Measurements from ENCODE around the gene CSRP2.

The CSRP2 gene

DNA sequence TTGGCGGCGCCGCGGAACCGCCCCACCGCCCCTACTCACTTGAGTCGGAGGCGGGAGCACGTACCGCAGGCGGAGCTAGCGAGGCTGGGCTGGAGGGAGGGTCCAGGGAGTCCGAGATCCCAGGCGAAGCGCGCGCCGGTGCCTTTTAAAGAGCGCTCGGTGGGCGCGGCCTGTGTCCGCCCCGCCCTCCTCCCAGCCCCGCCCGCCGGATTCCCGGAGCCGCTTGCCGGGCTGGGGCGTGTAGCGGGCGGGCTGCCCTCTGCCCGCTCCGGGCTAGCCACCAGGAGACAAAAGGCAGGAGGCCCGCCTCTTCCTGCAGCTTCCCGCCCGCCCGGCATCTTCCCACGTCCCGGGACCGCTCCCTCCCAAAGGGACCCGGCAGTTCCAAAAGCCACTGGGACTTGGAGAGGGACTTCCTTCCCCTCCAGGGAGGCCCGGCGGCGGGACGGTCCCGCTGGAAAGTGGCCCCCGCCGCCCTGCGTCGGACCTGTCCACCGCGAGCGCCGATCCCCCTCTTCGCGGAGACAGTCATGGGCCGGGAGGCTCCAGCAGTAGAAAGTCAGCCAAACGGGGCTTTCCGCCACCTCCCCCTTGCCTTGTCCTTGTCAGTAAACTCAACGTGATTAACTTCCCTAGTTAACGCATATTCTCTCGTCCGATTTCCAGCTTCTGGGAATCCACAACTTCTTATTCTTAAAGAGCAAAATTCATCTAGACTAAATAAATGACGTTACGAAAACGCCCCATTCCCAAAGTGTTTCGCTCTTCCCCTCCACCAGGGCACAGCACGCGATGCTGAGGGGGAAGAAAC lies at the start of gene CSRP2:
Gene CSRP2 (minus strand): TSS at position 121 of the 811 bp plus-strand sequence. CDS start 12,759 bp downstream, outside the sequence.
- DNase-seq (ENCODE audit: low spot score): peak; percentile 99

GRCh38 chr12:76927170-76927784 lies 48.5 kb upstream of the CSRP2 start:
- peak; percentile 71 for DNase-seq (ENCODE audit: low spot score)

DNA sequence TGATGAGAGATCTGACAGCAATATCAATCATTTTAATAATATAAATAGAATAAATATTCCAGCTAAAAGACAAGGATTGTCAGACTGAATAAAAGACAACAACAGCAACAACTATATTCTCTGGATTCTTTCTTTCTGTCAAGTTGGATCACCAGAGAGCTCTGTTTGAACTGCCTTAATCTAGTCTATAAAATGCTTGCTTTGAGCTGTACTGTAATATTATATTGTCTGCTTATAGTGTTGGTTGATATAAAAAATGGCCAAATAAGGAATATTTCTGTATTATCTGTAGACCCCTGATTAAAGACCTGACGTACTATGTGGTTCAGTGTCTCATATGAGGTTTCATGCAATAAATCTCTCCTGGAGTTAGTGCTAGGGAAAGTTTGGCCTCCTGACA lies 46.3 kb upstream of the CSRP2 start:
- no peak for DNase-seq (ENCODE audit: low spot score)

DNA sequence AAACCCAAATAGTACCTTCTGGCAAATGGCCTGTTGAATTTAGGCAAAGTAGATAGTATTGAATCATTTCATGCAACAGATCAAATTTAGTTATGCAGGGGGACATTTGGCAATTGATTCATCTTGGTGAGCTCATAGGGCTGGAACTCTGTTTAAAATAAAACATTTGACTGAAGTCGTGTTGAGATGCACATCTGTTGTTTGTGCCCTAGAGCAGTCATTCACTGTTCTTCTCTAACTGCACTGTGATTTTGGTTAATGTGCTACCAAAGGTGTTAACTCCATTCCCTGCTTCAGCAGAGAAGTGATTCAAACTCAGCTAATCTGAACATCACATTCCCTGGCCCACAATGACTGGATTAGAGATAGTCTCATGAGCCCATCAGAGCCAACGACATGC lies 44.0 kb upstream of the CSRP2 start:
- no peak for DNase-seq (ENCODE audit: low spot score)

DNA sequence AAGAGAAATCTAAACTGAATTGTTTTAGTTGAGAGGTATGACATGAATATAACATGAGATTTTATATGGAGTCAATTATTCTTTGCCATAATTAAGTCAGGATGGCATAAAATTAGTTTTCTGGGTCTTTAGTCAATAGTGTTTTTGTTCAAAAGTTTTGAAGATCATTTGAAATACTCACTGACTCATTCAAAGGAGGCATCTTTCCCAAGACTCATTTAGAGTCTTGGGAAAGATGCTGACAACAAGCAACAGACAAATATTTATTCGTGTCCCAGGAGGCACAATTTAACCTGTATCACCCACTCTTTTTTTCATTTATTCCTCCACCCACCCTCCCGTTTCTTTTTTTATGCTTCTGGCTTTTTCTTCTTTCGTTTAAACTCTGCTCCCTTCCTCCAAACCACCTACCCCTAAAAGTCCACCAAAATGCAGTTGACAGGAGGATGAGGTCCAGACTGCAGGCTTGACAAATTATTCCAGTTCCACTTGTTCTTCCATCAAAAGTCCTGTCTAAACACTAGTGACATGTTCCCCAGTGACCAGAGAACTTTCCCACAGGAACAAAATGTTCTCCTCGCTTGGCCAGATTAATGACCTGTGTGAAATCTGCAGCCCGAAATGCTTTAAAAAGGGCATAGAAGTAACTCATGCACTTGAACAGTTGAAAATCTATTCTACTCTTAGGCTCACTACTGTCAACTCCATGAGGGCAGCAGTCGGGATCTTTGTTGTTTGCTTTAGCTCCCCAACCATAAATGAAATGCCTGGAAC lies 43.3 kb upstream of the CSRP2 start:
- DNase-seq (ENCODE audit: low spot score): no peak

DNA sequence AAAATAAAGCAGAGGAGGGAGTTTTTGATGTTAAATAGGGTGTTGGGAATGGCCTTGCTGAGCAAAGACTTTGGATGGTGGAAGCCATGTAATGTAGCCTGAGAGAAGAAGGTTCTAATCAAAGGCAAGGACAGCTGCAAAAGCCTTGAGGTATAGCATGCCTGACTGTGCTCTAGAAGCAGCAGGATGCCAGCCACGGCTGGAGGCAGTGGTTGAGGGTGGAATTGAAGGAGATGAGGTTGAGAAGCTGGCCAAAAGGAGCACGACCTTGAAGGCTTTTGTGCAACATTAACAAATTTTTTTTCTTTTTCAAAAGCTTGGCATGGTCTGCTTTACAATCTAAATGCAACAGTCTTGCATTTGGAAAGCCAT lies 42.3 kb upstream of the CSRP2 start:
- DNase-seq (ENCODE audit: low spot score): no peak

DNA sequence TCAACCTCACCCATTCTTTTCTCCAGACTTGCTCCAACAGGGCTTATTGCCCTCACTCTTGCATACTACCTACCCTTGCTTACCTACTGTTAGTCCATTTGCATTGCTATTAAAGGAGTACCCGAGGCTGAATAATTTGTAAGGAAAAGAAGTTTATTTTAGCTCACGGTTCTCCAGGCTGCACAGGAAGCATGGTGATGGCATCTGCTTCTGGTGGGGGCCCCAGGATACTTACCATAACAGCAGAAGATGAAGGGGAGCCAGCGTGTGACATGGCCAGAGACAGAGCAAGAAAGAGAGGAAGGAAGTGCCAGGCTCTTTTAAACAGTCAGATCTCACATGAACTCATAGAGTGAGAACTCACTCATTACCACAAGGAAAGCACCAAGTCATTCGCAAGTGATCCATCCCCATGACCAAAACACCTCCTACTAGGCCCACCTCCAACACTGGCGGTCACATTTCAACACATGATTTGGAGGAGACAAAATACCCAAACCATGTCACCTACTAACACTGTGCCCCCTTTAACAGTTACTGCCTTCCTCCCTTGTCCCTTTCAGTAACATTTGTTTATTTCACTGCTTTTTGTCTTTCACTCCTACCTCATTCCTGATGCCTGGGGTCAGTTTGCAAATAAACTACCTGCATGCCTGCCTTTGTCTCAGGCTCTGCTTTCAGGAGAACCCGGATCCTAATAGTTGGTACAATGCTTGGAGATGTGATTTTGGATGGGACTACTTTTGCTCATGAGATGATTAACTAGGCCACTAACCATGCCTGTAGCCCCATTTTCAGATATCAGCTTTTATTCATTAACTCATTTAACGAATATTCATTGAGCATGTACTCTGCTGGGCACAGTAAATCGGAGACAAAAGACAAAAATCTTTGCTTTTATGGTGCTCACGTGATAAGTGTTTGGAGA lies 41.6 kb upstream of the CSRP2 start:
- DNase-seq (ENCODE audit: low spot score): no peak

DNA sequence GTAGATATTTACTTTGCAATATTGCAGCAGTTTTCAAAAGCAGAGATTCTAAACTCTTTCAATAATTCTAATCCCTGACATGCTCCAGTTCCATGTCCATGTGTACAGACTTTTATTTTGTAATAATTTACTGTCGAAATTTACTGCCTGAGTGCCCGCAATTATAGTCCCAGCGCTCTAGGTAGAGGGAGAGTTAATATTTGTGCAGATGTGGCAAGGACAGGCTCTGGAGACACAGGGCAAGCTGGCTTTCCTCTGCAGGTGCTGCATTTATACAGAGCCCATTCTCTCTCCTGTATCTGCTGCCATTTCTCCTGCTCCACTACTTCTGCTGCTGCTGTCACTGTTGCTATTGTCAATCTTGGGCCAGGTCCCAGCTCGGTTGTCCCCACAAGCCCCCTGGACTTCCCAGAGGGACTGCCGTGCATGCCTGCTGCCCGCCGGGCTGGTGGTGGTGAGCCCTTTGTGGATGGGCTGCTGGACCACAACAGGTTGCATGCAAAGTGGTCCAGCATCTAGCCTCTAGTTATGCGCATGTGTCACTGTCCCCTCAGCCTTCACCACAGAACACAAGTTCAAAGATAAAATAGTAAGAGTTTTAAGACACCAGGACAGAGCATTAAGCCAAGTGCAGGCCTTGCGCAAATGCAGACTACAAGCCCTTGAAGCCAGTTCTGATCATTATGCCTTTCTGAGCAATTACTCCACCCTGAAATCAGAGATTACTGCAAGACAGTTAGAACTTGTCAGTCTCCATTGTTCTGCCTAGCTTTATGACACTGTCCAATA lies 40.8 kb upstream of the CSRP2 start:
- no peak for DNase-seq (ENCODE audit: low spot score)

DNA sequence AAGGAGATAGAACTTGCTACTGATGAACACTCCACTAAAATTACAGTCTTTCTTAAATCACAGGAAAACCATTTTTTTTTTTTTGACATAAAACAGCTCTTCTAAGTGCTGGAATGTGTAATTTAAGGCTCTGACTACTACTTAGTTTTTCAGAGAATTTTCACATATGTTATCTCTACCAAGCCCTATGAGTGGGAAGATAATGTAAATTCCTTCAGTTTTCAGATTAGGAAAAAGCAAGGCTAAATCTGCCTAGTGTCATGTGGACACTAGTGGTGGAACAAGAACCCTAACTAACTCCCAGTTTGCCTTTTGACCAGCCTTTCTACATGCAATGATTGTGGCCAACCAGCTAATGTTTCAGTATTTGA lies 37.3 kb upstream of the CSRP2 start:
- no peak for DNase-seq (ENCODE audit: low spot score)

DNA sequence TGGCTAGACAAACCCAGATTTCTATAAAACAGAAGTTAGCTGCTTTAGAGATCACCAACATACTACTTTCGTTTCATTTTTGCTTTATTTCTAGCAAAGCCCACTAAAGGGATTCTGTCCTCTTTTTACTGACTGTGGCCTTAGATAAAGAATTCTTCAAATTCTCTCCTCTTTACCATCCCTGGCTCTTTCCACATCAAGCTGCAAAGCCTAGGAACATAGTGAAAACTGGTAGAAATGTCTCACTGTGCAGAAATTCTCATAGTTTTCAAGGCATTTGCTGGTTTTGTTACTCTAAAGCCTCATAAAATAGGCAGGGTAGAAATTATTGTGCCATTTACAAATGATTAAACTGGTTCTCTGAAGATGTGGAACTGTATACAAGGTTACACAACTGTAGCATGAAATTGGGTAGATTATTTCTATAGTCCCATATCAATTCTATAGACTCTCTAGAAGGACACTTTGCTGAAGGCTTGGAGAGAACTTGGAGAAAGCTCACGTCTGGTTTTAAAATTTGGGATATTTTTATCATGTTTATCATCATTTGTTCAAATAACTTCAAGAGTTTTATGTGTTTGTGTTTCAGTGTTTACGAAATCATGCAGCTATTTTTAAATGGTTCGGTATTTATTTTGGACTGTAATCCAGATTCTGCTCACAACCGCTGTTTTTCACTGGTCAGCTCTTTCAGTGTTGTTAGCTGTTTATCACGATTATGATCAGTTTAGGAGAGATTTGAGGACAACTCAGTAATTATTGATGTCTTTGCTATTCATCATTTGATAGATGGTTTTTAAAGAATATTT lies 36.7 kb upstream of the CSRP2 start:
- DNase-seq (ENCODE audit: low spot score): no peak

DNA sequence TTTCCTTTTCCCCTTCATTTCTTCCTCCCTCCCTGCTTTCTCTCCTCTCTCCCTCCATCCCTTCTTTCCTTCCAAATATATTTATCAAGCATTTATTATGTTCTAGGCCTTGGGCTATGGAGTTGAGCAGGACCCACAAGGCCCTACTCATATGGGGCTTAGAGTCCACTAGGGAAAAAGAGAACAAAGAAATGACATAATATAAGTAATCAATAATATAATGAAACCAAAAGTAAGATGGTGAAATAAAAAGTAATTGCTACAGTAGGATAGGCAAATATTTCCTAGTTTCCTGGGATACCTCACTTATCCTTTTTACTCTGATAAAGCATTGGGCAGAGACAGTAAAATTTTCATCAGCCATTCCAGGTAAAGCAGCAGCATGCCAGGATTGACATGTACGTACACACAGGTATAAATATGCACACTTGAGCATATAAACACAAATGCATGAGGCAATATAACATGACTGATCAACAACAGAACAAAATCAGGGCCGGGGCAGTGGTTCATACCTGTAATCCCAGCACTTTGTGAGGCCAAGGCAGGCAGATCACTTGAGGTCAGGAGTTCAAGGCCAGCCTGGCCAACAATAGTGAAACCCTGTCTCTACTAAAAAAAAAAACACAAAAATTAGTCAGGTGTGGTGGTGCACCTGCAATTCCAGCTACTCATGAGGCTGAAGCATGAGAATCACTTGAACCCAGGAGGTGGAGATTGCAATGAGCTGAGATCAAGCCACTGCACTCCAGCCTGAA lies 35.5 kb upstream of the CSRP2 start:
- DNase-seq (ENCODE audit: low spot score): no peak

GRCh38 chr12:76909290-76909689 lies 30.5 kb upstream of the CSRP2 start:
- DNase-seq (ENCODE audit: low spot score): no peak

- DNase-seq (ENCODE audit: low spot score): no peak
Measured at GRCh38 chr12:76908303-76909017, 29.6 kb upstream of the CSRP2 start.

DNA sequence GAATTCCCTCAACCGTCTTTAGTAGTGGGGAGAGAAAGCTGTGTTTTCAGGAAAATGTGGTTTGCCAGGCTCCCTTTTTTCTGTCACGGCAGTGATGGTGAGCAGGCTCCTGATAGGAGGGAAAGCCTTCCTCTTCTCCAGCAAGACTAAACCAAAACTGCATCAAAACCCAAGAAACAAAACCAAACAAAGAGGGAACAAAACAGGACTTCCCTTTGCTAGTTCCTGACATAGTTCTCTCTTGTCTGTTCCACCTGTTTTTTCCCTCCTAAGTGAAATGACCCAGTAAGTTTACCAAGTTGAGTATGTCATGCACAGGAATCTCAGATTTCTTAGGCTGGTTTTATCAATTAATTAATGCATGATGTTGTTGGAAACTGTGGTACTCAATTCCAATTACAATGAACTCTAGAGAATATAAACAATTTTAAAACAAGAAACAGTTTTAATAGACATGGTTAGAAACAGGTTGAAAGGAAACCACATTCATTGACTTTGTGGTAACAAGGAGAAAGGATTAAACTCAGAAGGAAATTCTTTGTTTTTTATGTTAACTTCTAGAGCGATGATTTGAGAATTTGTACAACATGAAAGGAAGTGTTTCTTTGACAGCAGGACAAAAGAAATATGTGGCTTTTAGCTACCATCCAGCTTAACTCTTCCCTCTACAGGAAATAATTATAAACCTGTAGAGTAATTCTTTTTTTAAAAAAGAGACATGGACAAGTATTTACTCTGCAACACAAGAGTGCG lies 23.0 kb upstream of the CSRP2 start:
- DNase-seq (ENCODE audit: low spot score): no peak

DNA sequence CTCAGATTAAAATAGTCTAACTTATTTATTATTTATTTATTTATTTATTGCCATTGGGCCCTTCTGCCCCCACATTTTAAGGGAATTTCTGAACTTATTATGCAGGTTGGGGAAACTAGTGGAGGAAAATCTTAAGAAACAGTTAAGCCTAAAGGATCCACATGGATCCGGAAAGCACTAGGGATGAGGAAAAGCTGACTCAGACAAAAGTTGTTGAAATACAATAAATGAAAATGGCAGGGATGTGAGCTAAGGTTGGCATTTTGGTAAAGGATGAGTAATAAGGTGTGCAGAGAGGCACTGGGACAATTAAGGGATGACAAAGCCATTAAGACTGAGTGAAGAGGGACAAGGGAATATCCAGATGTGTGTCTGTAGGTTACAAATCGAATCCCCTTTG lies 20.7 kb upstream of the CSRP2 start:
- no peak for DNase-seq (ENCODE audit: low spot score)

DNA sequence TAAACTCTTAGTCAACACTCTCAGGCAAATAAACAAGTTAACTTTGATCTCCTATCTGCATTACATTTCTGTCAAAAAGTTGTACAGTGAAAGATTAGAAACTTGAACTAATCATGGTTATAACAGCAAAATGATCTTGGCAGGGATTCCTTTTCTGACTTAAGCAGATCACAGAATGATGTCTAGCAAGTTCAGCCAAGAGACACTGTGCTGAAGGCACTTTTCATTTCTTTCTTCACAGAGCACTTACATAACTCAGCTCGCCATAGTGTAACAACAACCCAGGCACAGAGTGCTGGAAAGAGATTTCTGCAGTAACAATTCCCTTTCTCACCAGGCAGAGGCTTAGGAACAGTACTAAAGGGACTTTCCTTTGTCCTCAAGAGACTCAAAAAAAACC lies 19.6 kb upstream of the CSRP2 start:
- DNase-seq (ENCODE audit: low spot score): no peak

GRCh38 chr12:76896274-76896673 lies 17.5 kb upstream of the CSRP2 start:
- no peak for DNase-seq (ENCODE audit: low spot score)

DNA sequence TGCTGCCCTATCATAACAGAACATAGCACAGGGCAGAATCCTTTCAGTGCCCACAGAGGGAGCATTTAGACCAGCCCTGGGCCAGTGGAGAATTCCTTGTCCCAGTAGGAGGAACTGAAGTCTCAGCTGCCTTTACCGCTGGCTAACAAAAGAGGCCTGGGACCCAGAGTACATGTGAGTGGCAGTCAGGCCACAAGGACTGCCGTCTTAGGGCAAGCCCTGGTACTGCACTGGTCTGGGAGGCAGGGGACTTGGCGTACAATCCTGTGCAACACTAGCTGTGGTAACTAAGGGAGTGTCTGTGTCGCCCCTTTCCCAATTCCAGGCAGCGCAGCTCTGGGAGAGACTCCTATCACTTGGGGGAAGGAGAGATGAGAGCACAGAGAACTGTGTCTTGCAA lies 17.0 kb upstream of the CSRP2 start:
- DNase-seq (ENCODE audit: low spot score): no peak
